A549 (cell line): ENCODE results near the gene OCA2. TPM values are rescaled to one million over a fixed set of nuclear protein-coding genes. Genes with fewer than 3 reads are reported as not detected.

ENCODE experiments used
- ATAC-seq, 2 experiments: fragments of 200-7000 bp in 1 of 2; fragments of >200 bp in 1 of 2; cut with Nextera tagmentation in 1 of 2; cut with Tn5 transposase in 1 of 2; 3 replicates each; pipeline versions ENCODE4 v1.8.0 to v1.9.1; 2018 to 2020; ENCODE audit warnings: mild to moderate bottlenecking in 1 of 2, moderate library complexity in 1 of 2
- CTCF ChIA-PET: fragments of 300-600 bp; sonication (Branson Sonifier 250); formaldehyde crosslinking; extraction: SDS; loops from one replicate; lab custom pipeline; 2021; ENCODE audit warnings: antibody characterized with exemption, inconsistent platforms; lab: Yijun Ruan, JAX
- POLR2A ChIA-PET: fragments of 350-600 bp; formaldehyde crosslinking; extraction: SDS; loops from one replicate; lab custom pipeline; 2021; ENCODE audit warnings: antibody characterized with exemption, inconsistent platforms; lab: Yijun Ruan, JAX
- DNase-seq, 2 experiments: peaks; one replicate each; pipeline versions ENCODE4 v3.0.0 to v3.0.0-alpha.2; 2011 to 2016; ENCODE audit warnings: low read depth in 1 of 2, low spot score in 1 of 2
- FAIRE-seq: peaks from 2 replicates; lab custom pipeline; 2011; peaks lifted over from hg19 to GRCh38; lab: Jason Lieb, UNC
- H3K27ac ChIP-seq, 2 experiments: fragments of >200 bp; sonication (Bioruptor Twin); formaldehyde crosslinking; 3 replicates each; pipeline ENCODE4 v1.5.1; 2016 to 2017
- H3K4me1 ChIP-seq: fragments of >200 bp; sonication (Bioruptor Twin); formaldehyde crosslinking; 3 replicates; pipeline ENCODE4 v1.6.1; 2016
- H3K4me2 ChIP-seq: fragments of >200 bp; sonication (Bioruptor Twin); formaldehyde crosslinking; 3 replicates; pipeline ENCODE4 v1.6.1; 2016
- H3K4me3 ChIP-seq: fragments of >200 bp; sonication (Bioruptor Twin); formaldehyde crosslinking; 3 replicates; pipeline ENCODE4 v1.5.1; 2016
- H3K9me3 ChIP-seq: fragments of >200 bp; sonication (Bioruptor Twin); formaldehyde crosslinking; 3 replicates; pipeline ENCODE4 v1.6.1; 2016
- CBX2 ChIP-seq: fragments of 200-600 bp; sonication (generic); IDR thresholded peaks from 2 replicates; pipeline ENCODE4 v1.6.1; 2016; ENCODE audit warnings: low read depth, mild to moderate bottlenecking, borderline replicate concordance
- CBX8 ChIP-seq: fragments of 200-600 bp; sonication (generic); IDR thresholded peaks from 2 replicates; pipeline ENCODE4 v1.6.1; 2016
- CEBPB ChIP-seq, 2 experiments: fragments of >200 bp in 1 of 2; sonication (Bioruptor Twin) in 1 of 2; formaldehyde crosslinking in 1 of 2; IDR thresholded peaks; 2 replicates each; pipeline ENCODE4 v1.6.1; 2012 to 2016
- CHD2 ChIP-seq: fragments of 150-350 bp; IDR thresholded peaks from 2 replicates; pipeline ENCODE4 v1.6.1; 2014; ENCODE audit warnings: low read length; ENCODE audit not compliant: partially characterized antibody
- EP300 ChIP-seq, 2 experiments: fragments of >200 bp; sonication (Bioruptor Twin); formaldehyde crosslinking; IDR thresholded peaks; 2 replicates in 1 of 2; 3 replicates in 1 of 2; pipeline ENCODE4 v1.6.1; 2016 to 2017
- FOSB ChIP-seq: fragments of 250-450 bp; sonication (Bioruptor Pico); IDR thresholded peaks from 2 replicates; pipeline ENCODE4 v1.5.0; 2020; ENCODE audit warnings: mild to moderate bottlenecking, moderate library complexity
- FOXS1 ChIP-seq: fragments of 250-450 bp; sonication (Bioruptor Pico); IDR thresholded peaks from 2 replicates; pipeline ENCODE4 v1.5.0; 2020; ENCODE audit warnings: mild to moderate bottlenecking, moderate library complexity
- GATA3 ChIP-seq: IDR thresholded peaks from 2 replicates; pipeline ENCODE4 v1.6.1; 2012; ENCODE audit warnings: borderline replicate concordance
- HOXB13 ChIP-seq: fragments of 250-450 bp; sonication (Bioruptor Pico); IDR thresholded peaks from 2 replicates; pipeline ENCODE4 v1.5.0; 2020; ENCODE audit warnings: low read depth, mild to moderate bottlenecking, moderate library complexity
- HOXB5 ChIP-seq: fragments of 250-450 bp; sonication (Bioruptor Pico); IDR thresholded peaks from 2 replicates; pipeline ENCODE4 v1.5.0; 2020; ENCODE audit warnings: mild to moderate bottlenecking, moderate library complexity
- JUN ChIP-seq, 2 experiments: fragments of >200 bp; sonication (Bioruptor Twin); formaldehyde crosslinking; IDR thresholded peaks; 2 replicates in 1 of 2; 3 replicates in 1 of 2; pipeline ENCODE4 v1.6.1; 2016 to 2017
- KDM1A ChIP-seq: fragments of 200-600 bp; sonication (generic); IDR thresholded peaks from 2 replicates; pipeline ENCODE4 v1.6.1; 2016; ENCODE audit warnings: low read depth, mild to moderate bottlenecking
- MAFK ChIP-seq: fragments of 450-650 bp; IDR thresholded peaks from 2 replicates; pipeline ENCODE4 v1.6.1; 2014; ENCODE audit not compliant: partially characterized antibody
- MAZ ChIP-seq: fragments of 150-350 bp; IDR thresholded peaks from 2 replicates; pipeline ENCODE4 v1.6.1; 2014; ENCODE audit warnings: antibody characterized with exemption, low read depth, low read length, borderline replicate concordance
- NPAS2 ChIP-seq: fragments of 250-450 bp; sonication (Bioruptor Pico); IDR thresholded peaks from 2 replicates; pipeline ENCODE4 v1.8.0; 2022; ENCODE audit warnings: mild to moderate bottlenecking, moderate library complexity, borderline replicate concordance
- POLR2A ChIP-seq: IDR thresholded peaks from 2 replicates; pipeline ENCODE4 v1.6.1; 2012; ENCODE audit warnings: mild to moderate bottlenecking, low read length
- RAD21 ChIP-seq, 2 experiments: fragments of >200 bp in 1 of 2; sonication (Bioruptor Twin) in 1 of 2; formaldehyde crosslinking in 1 of 2; IDR thresholded peaks in 1 of 2; conservative IDR thresholded peaks in 1 of 2; 2 replicates in 1 of 2; 3 replicates in 1 of 2; pipeline ENCODE4 v1.6.1; 2012 to 2018; ENCODE audit warnings: inconsistent platforms in 1 of 2
- SREBF2 ChIP-seq: fragments of 450-650 bp; IDR thresholded peaks from 2 replicates; pipeline ENCODE4 v1.6.1; 2014; ENCODE audit warnings: mild to moderate bottlenecking, moderate library complexity
- ZFP36 ChIP-seq: fragments of 450-650 bp; IDR thresholded peaks from 2 replicates; pipeline ENCODE4 v1.6.1; 2014; ENCODE audit warnings: borderline replicate concordance; ENCODE audit not compliant: partially characterized antibody
- ZSCAN20 ChIP-seq: fragments of 250-450 bp; sonication (Bioruptor Pico); IDR thresholded peaks from 2 replicates; pipeline ENCODE4 v1.8.0; 2022; ENCODE audit warnings: mild to moderate bottlenecking, moderate library complexity
- WGBS: methylation state at CpG from one replicate; pipeline ENCODE4 v1.1.6; 2017; ENCODE audit errors: missing lambda C conversion rate; 5-methylcytosine and 5-hydroxymethylcytosine counted together
- polyA plus RNA-seq, 4 experiments: library from polyadenylated mRNA; depleted of rRNA in 3 of 4; stranded (reverse); fragments of >200 nt; fragmentation: RNase III in 1 of 4; extraction: RNeasy Plus Mini Kit Qiagen cat#74134 plus additional on column Dnase treatment in 1 of 4; gene quantifications; 2 replicates in 3 of 4; 3 replicates in 1 of 4; pipeline ENCODE4 v1.2.3, GENCODE V29; 2011 to 2017
- TF ChIP-seq, protein P1 (sequence below): fragments of >200 bp; sonication (Bioruptor Twin); formaldehyde crosslinking; IDR thresholded peaks from 2 replicates; pipeline ENCODE4 v1.6.1; 2016
- TF ChIP-seq, protein P2 (sequence below): IDR thresholded peaks from 2 replicates; pipeline ENCODE4 v1.6.1; 2012

Gene OCA2
- polyA plus RNA-seq, 2 of the 4 experiments (the other 2 are of a cell fraction): 0.17 to 0.25 TPM

DNA sequence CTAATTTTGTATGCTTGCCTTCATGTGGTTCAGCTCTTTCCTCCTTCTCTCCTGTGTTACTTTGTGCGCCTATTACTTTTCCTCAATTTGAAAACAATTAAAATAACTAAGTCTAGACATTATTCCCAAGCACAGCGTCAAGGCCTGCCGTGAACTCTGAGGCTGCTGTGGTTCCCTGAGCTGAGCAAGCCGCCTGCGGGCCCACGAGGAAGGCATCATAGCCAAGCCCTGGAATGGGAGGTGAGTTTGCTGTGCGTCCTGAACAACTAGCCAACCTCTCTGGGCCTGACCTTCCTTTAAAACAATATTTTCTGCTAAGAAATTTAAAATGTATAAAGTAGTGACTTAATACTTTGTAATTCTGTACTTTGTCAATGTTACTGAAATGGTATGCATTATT lies 327.2 kb downstream of the OCA2 start:
- H3K9me3 ChIP-seq: no peaks in the 10 kb centered on the region
- POLR2A ChIA-PET: no interaction called here
- H3K27ac ChIP-seq: no peak overlapping the region
- no peak for ATAC-seq
- no peak for FAIRE-seq
- no peak for DNase-seq
- H3K4me2 ChIP-seq: no peak overlapping the region
- no peak overlapping the region for H3K4me3 ChIP-seq
- CTCF ChIA-PET: interaction anchor here (0.8 kb wide), 1 partner anchor 31 kb away, joined by 4 read pairs; no protein-coding TSS in a partner anchor
- TF ChIP-seq CBX8 (no peak), CBX2 (no peak), HOXB5 (CRISPR knock-in tag) (no peak), RAD21 (conservative IDR thresholded peaks at IDR 0.05 in 1 of 2, IDR thresholded peaks at IDR 0.05 in 1 of 2) (no peak), ZFP36 (no peak), MAZ (no peak), HOXB13 (CRISPR knock-in tag) (no peak), SREBF2 (no peak), CHD2 (no peak)
- TF ChIP-seq, protein P1, sequence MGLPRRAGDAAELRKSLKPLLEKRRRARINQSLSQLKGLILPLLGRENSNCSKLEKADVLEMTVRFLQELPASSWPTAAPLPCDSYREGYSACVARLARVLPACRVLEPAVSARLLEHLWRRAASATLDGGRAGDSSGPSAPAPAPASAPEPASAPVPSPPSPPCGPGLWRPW: no peak
- 38% methylated on average over 7 of the region's 7 CpGs for WGBS
- no peaks in the 10 kb centered on the region for H3K4me1 ChIP-seq

DNA sequence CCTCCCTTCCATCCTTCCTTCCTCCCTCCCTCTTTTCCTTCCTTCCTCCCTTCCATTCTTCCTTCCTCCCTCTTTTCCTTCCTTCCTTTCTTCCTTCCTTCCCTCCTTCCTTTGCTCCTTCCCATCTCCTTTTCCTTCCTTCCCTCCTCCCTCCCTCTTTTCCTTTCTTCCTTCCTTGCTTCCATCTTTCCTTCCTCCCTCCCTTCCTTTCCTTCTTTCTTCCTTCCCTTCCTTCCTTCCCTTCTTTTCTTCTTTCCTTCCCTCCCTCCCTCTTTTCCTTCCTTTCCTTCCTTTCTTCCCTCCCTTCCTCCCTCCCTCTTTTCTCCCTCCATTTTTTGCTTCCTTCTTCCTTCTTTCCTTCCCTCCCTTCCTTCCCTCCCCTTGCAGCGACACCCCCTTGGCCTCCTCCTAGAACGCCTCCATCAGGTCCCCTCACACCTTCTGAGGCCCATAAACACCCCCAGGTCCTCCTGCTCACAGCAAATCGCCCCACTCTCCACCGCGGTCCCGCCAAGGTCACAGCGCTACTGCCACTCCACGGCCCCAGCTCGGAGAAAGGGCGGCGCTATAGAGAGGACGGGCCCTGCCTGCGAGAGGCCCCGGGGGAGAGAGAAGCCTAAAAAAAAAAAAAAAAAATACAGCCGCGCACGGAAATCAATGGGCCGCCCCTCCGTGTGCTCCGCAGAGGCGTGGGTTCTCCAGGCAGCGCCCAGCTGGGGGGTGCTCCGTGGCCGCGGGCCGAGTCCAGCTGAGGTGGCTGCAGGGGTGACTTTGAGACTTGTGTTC lies 328.2 kb downstream of the OCA2 start:
- TF ChIP-seq RAD21 (conservative IDR thresholded peaks at IDR 0.05 in 1 of 2, IDR thresholded peaks at IDR 0.05 in 1 of 2): no peak
- no peak for TF ChIP-seq NPAS2
- no peak for TF ChIP-seq POLR2A
- TF ChIP-seq ZSCAN20 (CRISPR knock-in tag): no peak
- TF ChIP-seq, protein P2, sequence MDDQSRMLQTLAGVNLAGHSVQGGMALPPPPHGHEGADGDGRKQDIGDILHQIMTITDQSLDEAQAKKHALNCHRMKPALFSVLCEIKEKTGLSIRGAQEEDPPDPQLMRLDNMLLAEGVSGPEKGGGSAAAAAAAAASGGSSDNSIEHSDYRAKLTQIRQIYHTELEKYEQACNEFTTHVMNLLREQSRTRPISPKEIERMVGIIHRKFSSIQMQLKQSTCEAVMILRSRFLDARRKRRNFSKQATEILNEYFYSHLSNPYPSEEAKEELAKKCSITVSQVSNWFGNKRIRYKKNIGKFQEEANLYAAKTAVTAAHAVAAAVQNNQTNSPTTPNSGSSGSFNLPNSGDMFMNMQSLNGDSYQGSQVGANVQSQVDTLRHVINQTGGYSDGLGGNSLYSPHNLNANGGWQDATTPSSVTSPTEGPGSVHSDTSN: no peak
- TF ChIP-seq CEBPB (IDR thresholded peaks at IDR 0.05): no peak
- TF ChIP-seq, protein P1: no peak
- no peak for TF ChIP-seq FOSB (CRISPR knock-in tag)
- no peak for TF ChIP-seq KDM1A
- TF ChIP-seq MAFK: no peak
- no peak for TF ChIP-seq JUN (IDR thresholded peaks at IDR 0.05)
- TF ChIP-seq FOXS1 (CRISPR knock-in tag): no peak
- TF ChIP-seq EP300 (IDR thresholded peaks at IDR 0.05): no peak
- no peak for TF ChIP-seq CBX8
- ChIA-PET CTCF (interaction anchor here (0.8 kb wide), 1 partner anchor 32 kb away, joined by 4 read pairs; no protein-coding TSS in a partner anchor), POLR2A (no interaction called here)
- Histone ChIP-seq H3K4me1 (no peaks in the 10 kb centered on the region), H3K9me3 (no peaks in the 10 kb centered on the region), H3K4me3 (no peak overlapping the region), H3K27ac (no peak overlapping the region), H3K4me2 (no peak overlapping the region)
- DNase-seq (no peak), ATAC-seq (no peak), FAIRE-seq (no peak)
- WGBS: 59% methylated on average over 26 of the region's 26 CpGs

DNA sequence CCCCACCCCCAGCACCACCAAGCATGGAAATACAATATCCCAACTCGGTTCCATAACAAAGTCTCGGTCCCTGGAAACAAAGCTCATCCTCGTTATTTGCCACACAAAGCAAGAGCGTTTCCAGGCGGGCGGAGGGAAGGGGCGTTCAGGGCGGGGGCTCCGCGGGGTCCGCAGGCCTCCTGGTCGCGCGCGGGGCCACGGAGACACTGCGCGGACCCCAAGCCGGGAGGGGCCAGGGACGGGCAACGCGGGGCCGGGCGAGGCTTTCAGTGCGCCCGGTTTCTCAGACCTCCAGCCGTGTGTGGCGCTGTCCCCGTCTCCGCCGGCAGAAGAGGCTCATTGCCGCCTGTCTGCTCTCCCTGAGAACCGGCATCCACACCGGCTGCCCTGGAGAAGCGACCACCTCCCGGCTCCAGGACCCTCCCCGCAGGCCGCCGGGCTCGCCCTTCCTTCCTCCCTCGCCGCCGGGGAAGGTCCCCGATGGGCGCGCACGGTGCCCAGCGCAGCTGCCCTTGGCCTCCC lies 329.0 kb downstream of the OCA2 start:
- no peak for DNase-seq
- no peaks in the 10 kb centered on the region for H3K4me1 ChIP-seq
- POLR2A ChIA-PET: no interaction called here
- TF ChIP-seq GATA3: no peak
- TF ChIP-seq, all 56 proteins: peak for 0
- WGBS: 79% methylated on average over 48 of the region's 48 CpGs
- H3K27ac ChIP-seq: no peak overlapping the region
- CTCF ChIA-PET: interaction anchor here (1.1 kb wide), 1 partner anchor 58 kb away, joined by 3 read pairs; no protein-coding TSS in a partner anchor
- H3K4me2 ChIP-seq: no peak overlapping the region
- no peak overlapping the region for H3K4me3 ChIP-seq
- no peaks in the 10 kb centered on the region for H3K9me3 ChIP-seq
- FAIRE-seq: no peak
- ATAC-seq: no peak
